HepG2 (cell line): ENCODE results near the gene MLST8. TPM values are rescaled to one million over a fixed set of nuclear protein-coding genes. Genes with fewer than 3 reads are reported as not detected.

Experiments
- ATAC-seq: fragments of 200-7000 bp; cut with Tn5 transposase; 3 replicates; pipeline ENCODE4 v1.9.1; 2020; ENCODE audit warnings: mild to moderate bottlenecking, moderate library complexity
- BruUV-seq: library from RNA; stranded (reverse); fragments of 400-500 nt; replicated peaks from 2 replicates; lab custom pipeline; 2021; lab: Mats Ljungman, UMichigan
- CTCF ChIA-PET: fragments of 300-600 bp; formaldehyde crosslinking; extraction: SDS; loops from one replicate; lab custom pipeline; 2021; ENCODE audit warnings: low total read pairs, inconsistent platforms, low intra/inter-chr PET ratio; lab: Yijun Ruan, JAX
- POLR2A ChIA-PET: fragments of 350-600 bp; sonication (Branson Sonifier 250); formaldehyde crosslinking; loops from one replicate; lab custom pipeline; 2020; ENCODE audit warnings: antibody characterized with exemption, inconsistent platforms; lab: Yijun Ruan, JAX
- DNase-seq: peaks from one replicate; pipeline ENCODE4 v3.0.0-alpha.2; 2015; ENCODE audit warnings: low spot score
- FAIRE-seq: peaks from 3 replicates; lab custom pipeline; 2011; peaks lifted over from hg19 to GRCh38; lab: Jason Lieb, UNC
- H2AFZ ChIP-seq: one replicate; pipeline ENCODE4 v1.6.1; 2011; ENCODE audit warnings: low read length, inconsistent platforms
- H3K27ac ChIP-seq: fragments of 300-600 bp; 3 replicates; pipeline ENCODE4 v1.8.0; 2011; ENCODE audit warnings: mixed run types, mild to moderate bottlenecking, mixed read lengths, low read length, inconsistent platforms; ENCODE audit not compliant: insufficient read depth; ENCODE audit errors: extremely low read length
- H3K27me3 ChIP-seq, 2 experiments: fragments of 200-600 bp in 1 of 2; 2 replicates in 1 of 2; 3 replicates in 1 of 2; pipeline versions ENCODE4 v1.6.0 to v1.8.0; 2011; ENCODE audit warnings: low read length in 2 of 2, mild to moderate bottlenecking in 2 of 2, moderate library complexity in 2 of 2, inconsistent platforms in 1 of 2; ENCODE audit not compliant: insufficient read depth in 2 of 2, control insufficient read depth in 1 of 2
- H3K36me3 ChIP-seq, 2 experiments: fragments of 200-600 bp in 1 of 2; replicated peaks in 1 of 2; 2 replicates in 1 of 2; 3 replicates in 1 of 2; pipeline versions ENCODE4 v1.5.1 to v1.8.0; 2011; ENCODE audit warnings: low read length in 2 of 2, inconsistent platforms in 1 of 2; ENCODE audit not compliant: insufficient read depth in 2 of 2, control insufficient read depth in 1 of 2
- H3K4me1 ChIP-seq: 2 replicates; pipeline ENCODE4 v1.5.1; 2012; ENCODE audit warnings: low read length, inconsistent platforms; ENCODE audit not compliant: insufficient read depth
- H3K4me2 ChIP-seq: 2 replicates; pipeline ENCODE4 v1.6.0; 2011; ENCODE audit warnings: low read depth, low read length, inconsistent platforms
- H3K4me3 ChIP-seq, 3 experiments: fragments of 200-600 bp in 1 of 3; sonication (generic), shearing (Covaris generic) in 1 of 3; replicated peaks in 1 of 3; 2 replicates each; pipeline ENCODE4 v1.5.1; 2011 to 2016; ENCODE audit warnings: low read length in 3 of 3, inconsistent platforms in 2 of 3, low read depth in 2 of 3, mild to moderate bottlenecking in 2 of 3, control low read depth in 1 of 3, mixed read lengths in 1 of 3; ENCODE audit not compliant: insufficient read depth in 1 of 3
- H3K79me2 ChIP-seq: one replicate; pipeline ENCODE4 v1.6.1; 2011; ENCODE audit warnings: low read length, inconsistent platforms; ENCODE audit not compliant: insufficient read depth
- H3K9ac ChIP-seq: 2 replicates; pipeline ENCODE4 v1.6.0; 2011; ENCODE audit warnings: mild to moderate bottlenecking, low read depth, low read length, inconsistent platforms; ENCODE audit not compliant: insufficient read depth
- H3K9me3 ChIP-seq: 2 replicates; pipeline ENCODE4 v1.5.1; 2012; ENCODE audit warnings: mild to moderate bottlenecking, low read length
- H4K20me1 ChIP-seq: 2 replicates; pipeline ENCODE4 v1.6.0; 2011; ENCODE audit warnings: inconsistent platforms, mild to moderate bottlenecking, low read length, moderate library complexity; ENCODE audit not compliant: insufficient read depth
- ATAD3A ChIP-seq: sonication (generic); formaldehyde crosslinking; IDR thresholded peaks from 2 replicates; pipeline ENCODE4 v1.4.0; 2020; ENCODE audit warnings: missing genetic modification reagents
- CEBPG ChIP-seq: IDR thresholded peaks from 2 replicates; pipeline ENCODE4 v1.6.1; 2016
- ELF1 ChIP-seq: sonication (generic); formaldehyde crosslinking; IDR thresholded peaks from 2 replicates; pipeline ENCODE4 v1.4.0; 2020; ENCODE audit warnings: missing genetic modification reagents
- HDAC1 ChIP-seq: sonication (generic); formaldehyde crosslinking; IDR thresholded peaks from 2 replicates; pipeline ENCODE4 v1.5.1; 2020; ENCODE audit warnings: mild to moderate bottlenecking, missing genetic modification reagents
- ISX ChIP-seq: sonication (generic); formaldehyde crosslinking; conservative IDR thresholded peaks from 2 replicates; pipeline ENCODE4 v1.5.0; 2020; ENCODE audit warnings: missing genetic modification reagents
- JARID2 ChIP-seq: sonication (generic); formaldehyde crosslinking; IDR thresholded peaks from 2 replicates; pipeline ENCODE4 v1.8.1; 2023; ENCODE audit warnings: missing genetic modification reagents, inconsistent platforms; ENCODE audit not compliant: insufficient replicate concordance
- LCORL ChIP-seq, 2 experiments: fragments of 450-650 bp in 1 of 2; sonication (generic) in 1 of 2; formaldehyde crosslinking in 1 of 2; IDR thresholded peaks; 2 replicates each; pipeline versions ENCODE4 v1.5.0 to v1.6.1; 2017 to 2020; ENCODE audit warnings: antibody characterized with exemption in 1 of 2, missing genetic modification reagents in 1 of 2
- SOX6 ChIP-seq, 2 experiments: fragments of 450-650 bp in 1 of 2; sonication (generic) in 1 of 2; formaldehyde crosslinking in 1 of 2; IDR thresholded peaks; 2 replicates each; pipeline versions ENCODE4 v1.4.0 to v1.6.1; 2017 to 2020; ENCODE audit warnings: antibody characterized with exemption in 1 of 2, mild to moderate bottlenecking in 1 of 2, missing genetic modification reagents in 1 of 2
- WIZ ChIP-seq: sonication (generic); formaldehyde crosslinking; IDR thresholded peaks from 2 replicates; pipeline ENCODE4 v1.5.1; 2020; ENCODE audit warnings: mild to moderate bottlenecking, missing genetic modification reagents
- ZNF264 ChIP-seq: sonication (generic); formaldehyde crosslinking; IDR thresholded peaks from 2 replicates; pipeline ENCODE4 v1.4.0; 2020; ENCODE audit warnings: missing genetic modification reagents
- ZNF317 ChIP-seq: sonication (generic); formaldehyde crosslinking; IDR thresholded peaks from 2 replicates; pipeline ENCODE4 v1.5.0; 2020; ENCODE audit warnings: mild to moderate bottlenecking, missing genetic modification reagents
- ZNF547 ChIP-seq: sonication (generic); formaldehyde crosslinking; IDR thresholded peaks from 2 replicates; pipeline ENCODE4 v1.5.1; 2020; ENCODE audit warnings: mild to moderate bottlenecking, missing genetic modification reagents
- ZNF790 ChIP-seq: sonication (generic); formaldehyde crosslinking; IDR thresholded peaks from 2 replicates; pipeline ENCODE4 v1.8.0; 2022; ENCODE audit warnings: missing genetic modification reagents, mild to moderate bottlenecking, borderline replicate concordance
- ZNF878 ChIP-seq: sonication (generic); formaldehyde crosslinking; IDR thresholded peaks from 2 replicates; pipeline ENCODE4 v1.8.1; 2023; ENCODE audit warnings: mild to moderate bottlenecking, missing genetic modification reagents, moderate library complexity
- WGBS: methylation state at CpG from one replicate; pipeline ENCODE4 v1.1.6; 2017; ENCODE audit warnings: low lambda C conversion rate; 5-methylcytosine and 5-hydroxymethylcytosine counted together
- in situ Hi-C: cut with HindIII; loops from 2 replicates; pipeline ENCODE4 v1.10.0; 2017; ENCODE audit warnings: low pct_unique_long_range_greater_than_20kb; ENCODE audit not compliant: extremely low pct_ligation_motif_present
- intact Hi-C: fragments of 100-400 bp; cut with micrococcal nuclease; formaldehyde crosslinking; loops from one replicate; pipeline ENCODE4 v1.10.0; 2022; ENCODE audit not compliant: unreplicated experiment
- polyA plus RNA-seq, 8 experiments: library from polyadenylated mRNA; depleted of rRNA in 3 of 8; stranded (reverse) in 7 of 8; unstranded in 1 of 8; fragments of >200 nt; fragmentation: Illumina TruSeq in 4 of 8; extraction: Trizol in 4 of 8; gene quantifications; 2 replicates each; pipeline versions ENCODE4 v1.2.1 to v1.2.3, GENCODE V29; 2011 to 2016; ENCODE audit warnings: low read depth in 4 of 8, missing spikeins in 1 of 8, mixed read lengths in 1 of 8; ENCODE audit not compliant: insufficient read depth in 1 of 8
- total RNA-seq, 5 experiments: library from RNA; depleted of rRNA; stranded (reverse); fragments of >200 nt; fragmentation: Illumina TruSeq; extraction: Trizol; gene quantifications; 2 replicates each; pipeline ENCODE4 v1.2.3, GENCODE V29; 2016; ENCODE audit warnings: low read depth in 1 of 5
- TF ChIP-seq, protein P1 (sequence below): sonication (generic); formaldehyde crosslinking; IDR thresholded peaks from 2 replicates; pipeline ENCODE4 v1.8.0; 2022; ENCODE audit warnings: mild to moderate bottlenecking, missing genetic modification reagents, moderate library complexity
- TF ChIP-seq, protein P2 (sequence below): sonication (generic); formaldehyde crosslinking; IDR thresholded peaks from 2 replicates; pipeline ENCODE4 v1.8.1; 2023; ENCODE audit warnings: mild to moderate bottlenecking, inconsistent platforms, moderate library complexity, missing genetic modification reagents, borderline replicate concordance

MLST8 gene
- total and polyA plus RNA-seq, 2 of the 13 experiments (the other 11 are each of a cell fraction or from before 2014, with no cell fraction given) = 30.8 to 72.7 TPM

DNA sequence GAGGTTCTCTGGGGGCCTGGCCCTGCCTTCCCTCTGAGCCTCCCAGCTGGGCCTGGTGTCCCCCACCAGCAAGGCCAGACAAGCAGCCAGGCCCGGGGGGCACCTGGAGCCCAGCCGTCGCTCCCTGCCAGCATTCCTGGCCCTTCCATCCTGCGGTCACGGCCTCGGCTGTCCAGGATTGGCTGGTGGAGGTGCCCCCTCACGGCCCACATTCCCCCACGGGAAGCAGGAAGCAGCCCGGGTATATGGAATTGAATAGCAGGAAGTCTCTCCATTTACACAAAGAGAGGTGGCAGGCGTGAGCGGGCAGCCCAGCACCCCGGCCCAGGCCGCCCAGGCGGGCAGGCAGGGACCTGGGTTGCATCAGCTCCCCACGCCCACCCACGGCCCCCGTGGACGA, 35.2 kb upstream of the MLST8 start:
- Histone ChIP-seq H3K4me2 (no peak overlapping the region), H3K27me3 (no peaks in the 10 kb centered on the region), H3K9me3 (no peaks in the 10 kb centered on the region), H3K4me1 (peaks cover 15% of the 10 kb centered on the region), H3K4me3 (no peak overlapping the region), H3K36me3 (peaks cover 19 to 48% of the 10 kb centered on the region in 2 experiments; a peak in 3 of 5 replicates), H3K27ac (no peak overlapping the region), H2AFZ (no peak overlapping the region), H3K79me2 (no peaks in the 10 kb centered on the region), H4K20me1 (no peaks in the 10 kb centered on the region), H3K9ac (no peak overlapping the region)
- ChIA-PET CTCF (no interaction called here), POLR2A (interaction anchor here (1.0 kb wide), 1 partner anchor 14 kb away, joined by 4 read pairs; the partner anchor contains the start of gene TRAF7)
- FAIRE-seq (no peak), ATAC-seq (no peak), DNase-seq (no peak)
- intact Hi-C loops (no loop called here), in situ Hi-C loops (no loop called here)
- TF ChIP-seq, protein P1, sequence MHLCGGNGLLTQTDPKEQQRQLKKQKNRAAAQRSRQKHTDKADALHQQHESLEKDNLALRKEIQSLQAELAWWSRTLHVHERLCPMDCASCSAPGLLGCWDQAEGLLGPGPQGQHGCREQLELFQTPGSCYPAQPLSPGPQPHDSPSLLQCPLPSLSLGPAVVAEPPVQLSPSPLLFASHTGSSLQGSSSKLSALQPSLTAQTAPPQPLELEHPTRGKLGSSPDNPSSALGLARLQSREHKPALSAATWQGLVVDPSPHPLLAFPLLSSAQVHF (CRISPR knock-in tag) = no peak
- TF ChIP-seq, protein P2, sequence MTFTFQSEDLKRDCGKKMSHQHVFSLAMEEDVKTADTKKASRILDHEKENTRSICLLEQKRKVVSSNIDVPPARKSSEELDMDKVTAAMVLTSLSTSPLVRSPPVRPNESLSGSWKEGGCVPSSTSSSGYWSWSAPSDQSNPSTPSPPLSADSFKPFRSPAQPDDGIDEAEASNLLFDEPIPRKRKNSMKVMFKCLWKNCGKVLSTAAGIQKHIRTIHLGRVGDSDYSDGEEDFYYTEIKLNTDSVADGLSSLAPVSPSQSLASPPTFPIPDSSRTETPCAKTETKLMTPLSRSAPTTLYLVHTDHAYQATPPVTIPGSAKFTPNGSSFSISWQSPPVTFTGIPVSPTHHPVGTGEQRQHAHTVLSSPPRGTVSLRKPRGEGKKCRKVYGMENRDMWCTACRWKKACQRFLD (CRISPR knock-in tag) = no peak
- TF ChIP-seq ZNF264 (CRISPR knock-in tag) (no peak), HDAC1 (CRISPR knock-in tag) (no peak), SOX6 (IDR thresholded peaks at IDR 0.05) (no peak), SOX6 (CRISPR knock-in tag; IDR thresholded peaks at IDR 0.05) (no peak), CEBPG (CRISPR knock-in tag) (no peak), ELF1 (CRISPR knock-in tag) (no peak), ZNF878 (CRISPR knock-in tag) (no peak), ZNF547 (CRISPR knock-in tag) (no peak), JARID2 (CRISPR knock-in tag) (no peak), ISX (no peak), ZNF790 (CRISPR knock-in tag) (no peak), WIZ (CRISPR knock-in tag) (no peak), ZNF317 (CRISPR knock-in tag) (no peak), ATAD3A (CRISPR knock-in tag) (no peak), LCORL (IDR thresholded peaks at IDR 0.05) (no peak), LCORL (CRISPR knock-in tag; IDR thresholded peaks at IDR 0.05) (no peak)
- BruUV-seq = no TSS peak
- WGBS = 97% methylated on average over 7 of the region's 18 CpGs
